HG02885 (cell line): ENCODE data around the gene ASMT.
"Not testable (repeated sequence)": the region's sequence is repeated elsewhere in the genome, so short reads cannot be mapped to it uniquely, and the experiment has no call there.

ENCODE experiments used
- ATAC-seq: cut with Tn5 transposase; IDR thresholded peaks from one replicate; pipeline ENCODE4 v1.9.1; 2021; ENCODE audit warnings: mild to moderate bottlenecking; ENCODE audit not compliant: unreplicated experiment, poor library complexity

Gene ASMT

GRCh38 chrX:1614927-1615326, at the start of gene ASMT:
TSS of gene ASMT (plus strand) at chrX:1615059. CDS start at chrX:1615200, 141 bp downstream.
- ATAC-seq: no peak

GRCh38 chrX:1574181-1574580, 40.7 kb upstream of the ASMT start:
- not testable (repeated sequence) for ATAC-seq

GRCh38 chrX:1576201-1576992, 38.5 kb upstream of the ASMT start:
- ATAC-seq: no peak

GRCh38 chrX:1577845-1578244, 37.0 kb upstream of the ASMT start:
- no peak for ATAC-seq

- no peak for ATAC-seq
Measured at GRCh38 chrX:1578511-1579173, 36.2 kb upstream of the ASMT start.

GRCh38 chrX:1581132-1581531, 33.7 kb upstream of the ASMT start:
- peak; percentile 46 for ATAC-seq

GRCh38 chrX:1582686-1583437, 32.0 kb upstream of the ASMT start:
- peak; percentile 79 for ATAC-seq

GRCh38 chrX:1584237-1585011, 30.4 kb upstream of the ASMT start:
- no peak for ATAC-seq

- no peak for ATAC-seq
Measured at GRCh38 chrX:1587161-1587560, 27.7 kb upstream of the ASMT start.

- ATAC-seq: no peak
Measured at GRCh38 chrX:1589356-1590130, 25.3 kb upstream of the ASMT start.

GRCh38 chrX:1591102-1591862, 23.6 kb upstream of the ASMT start, which contains the start of gene AKAP17A:
TSS of gene AKAP17A (plus strand) at chrX:1591604. CDS start at chrX:1593463, 1,859 bp downstream.
- ATAC-seq: peak; percentile 87

- ATAC-seq: peak; percentile 2
Measured at GRCh38 chrX:1591863-1592469, 22.9 kb upstream of the ASMT start.

GRCh38 chrX:1592470-1593142, 22.3 kb upstream of the ASMT start:
- ATAC-seq: peak; percentile 60

- no peak for ATAC-seq
Measured at GRCh38 chrX:1593286-1594271, 21.3 kb upstream of the ASMT start.

GRCh38 chrX:1595711-1596060, 19.2 kb upstream of the ASMT start:
- ATAC-seq: no peak

GRCh38 chrX:1596676-1597344, 18.0 kb upstream of the ASMT start:
- ATAC-seq: no peak
